GM18508 (cell line): ENCODE results near the gene SETBP1.

Experiments
- ATAC-seq: cut with Tn5 transposase; IDR thresholded peaks from one replicate; pipeline ENCODE4 v1.9.1; 2021; ENCODE audit warnings: moderate number of reproducible peaks; ENCODE audit not compliant: insufficient read depth, unreplicated experiment

SETBP1 gene

GRCh38 chr18:44804033-44804432, 123.3 kb downstream of the SETBP1 start:
- no peak for ATAC-seq

- no peak for ATAC-seq
Observed at GRCh38 chr18:44805176-44805575, 124.5 kb downstream of the SETBP1 start.

GRCh38 chr18:44805643-44806042, 125.0 kb downstream of the SETBP1 start:
- no peak for ATAC-seq

GRCh38 chr18:44807766-44808165, 127.1 kb downstream of the SETBP1 start:
- no peak for ATAC-seq

GRCh38 chr18:44811572-44812125, 131.0 kb downstream of the SETBP1 start:
- ATAC-seq: no peak

GRCh38 chr18:44812426-44812825, 131.7 kb downstream of the SETBP1 start:
- no peak for ATAC-seq

- ATAC-seq: no peak
Observed at GRCh38 chr18:44813586-44813985, 132.9 kb downstream of the SETBP1 start.

GRCh38 chr18:44815108-44815507, 134.4 kb downstream of the SETBP1 start:
- ATAC-seq: no peak

- ATAC-seq: no peak
Observed at GRCh38 chr18:44816050-44816449, 135.4 kb downstream of the SETBP1 start.

GRCh38 chr18:44816477-44816876, 135.8 kb downstream of the SETBP1 start:
- ATAC-seq: no peak

- ATAC-seq: no peak
Observed at GRCh38 chr18:44817831-44818473, 137.3 kb downstream of the SETBP1 start.

GRCh38 chr18:44818668-44819403, 138.1 kb downstream of the SETBP1 start:
- no peak for ATAC-seq

- no peak for ATAC-seq
Observed at GRCh38 chr18:44819944-44820510, 139.3 kb downstream of the SETBP1 start.

- no peak for ATAC-seq
Observed at GRCh38 chr18:44821924-44822323, 141.2 kb downstream of the SETBP1 start.

- no peak for ATAC-seq
Observed at GRCh38 chr18:44823286-44823685, 142.6 kb downstream of the SETBP1 start.

GRCh38 chr18:44823782-44824181, 143.1 kb downstream of the SETBP1 start:
- no peak for ATAC-seq

- no peak for ATAC-seq
Observed at GRCh38 chr18:44824884-44825283, 144.2 kb downstream of the SETBP1 start.

GRCh38 chr18:44826418-44827259, 146.0 kb downstream of the SETBP1 start:
- ATAC-seq: no peak

GRCh38 chr18:44828080-44828479, 147.4 kb downstream of the SETBP1 start:
- no peak for ATAC-seq

- no peak for ATAC-seq
Observed at GRCh38 chr18:44830581-44830980, 149.9 kb downstream of the SETBP1 start.
